ENCODE measurements around the gene NPVF. TPM values are rescaled to one million over a fixed set of nuclear protein-coding genes. Genes with fewer than 3 reads are reported as not detected.

Gene NPVF, protein sequence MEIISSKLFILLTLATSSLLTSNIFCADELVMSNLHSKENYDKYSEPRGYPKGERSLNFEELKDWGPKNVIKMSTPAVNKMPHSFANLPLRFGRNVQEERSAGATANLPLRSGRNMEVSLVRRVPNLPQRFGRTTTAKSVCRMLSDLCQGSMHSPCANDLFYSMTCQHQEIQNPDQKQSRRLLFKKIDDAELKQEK
- total RNA-seq, result not detected
- long read RNA-seq, result 0 reads

- no peaks in the 10 kb centered on the region for H3K4me1 ChIP-seq
- H3K27ac ChIP-seq, result no peak within 1 kb of the TSS
- 48% methylated on average over 1 of the region's 1 CpG for WGBS (ENCODE audit: insufficient coverage, low coverage, low lambda C conversion rate, missing lambda C conversion rate)
- TF ChIP-seq POLR2A (IDR thresholded peaks at IDR 0.05) (no peak), CTCF (IDR thresholded peaks at IDR 0.05) (no peak)
- DNase-seq, result no peak
- no peak within 1 kb of the TSS for H3K4me3 ChIP-seq
- ATAC-seq, result no peak
- H3K36me3 ChIP-seq, result no peaks in the 10 kb centered on the region
- no peaks in the 10 kb centered on the region for H3K9me3 ChIP-seq
- intact Hi-C loops (cut with DNase I), result no loop called here
- no peaks in the 10 kb centered on the region for H3K27me3 ChIP-seq
These were observed at the start of gene NPVF for GRCh38 chr7:25228386-25228785. Gene NPVF (minus strand): TSS chr7:25228486. CDS start chr7:25228439, 47 bp downstream.

- no peak overlapping the region for H3K4me3 ChIP-seq
- no peaks in the 10 kb centered on the region for H3K4me1 ChIP-seq
- DNase-seq, result no peak
- no peak for TF ChIP-seq CTCF (IDR thresholded peaks at IDR 0.05)
- no peak for TF ChIP-seq POLR2A (IDR thresholded peaks at IDR 0.05)
- H3K27ac ChIP-seq, result no peak overlapping the region
- no peaks in the 10 kb centered on the region for H3K9me3 ChIP-seq
- H3K36me3 ChIP-seq, result no peaks in the 10 kb centered on the region
- intact Hi-C loops (cut with DNase I), result no loop called here
- H3K27me3 ChIP-seq, result no peaks in the 10 kb centered on the region
- 56% methylated on average over 3 of the region's 3 CpGs for WGBS (ENCODE audit: insufficient coverage, low coverage, low lambda C conversion rate, missing lambda C conversion rate)
- no peak for ATAC-seq
These were observed 44.0 kb upstream of the NPVF start for GRCh38 chr7:25272265-25272664.

- H3K4me3 ChIP-seq, result no peak overlapping the region
- H3K27me3 ChIP-seq, result no peaks in the 10 kb centered on the region
- TF ChIP-seq CTCF (IDR thresholded peaks at IDR 0.05) (no peak), POLR2A (IDR thresholded peaks at IDR 0.05) (no peak)
- H3K27ac ChIP-seq, result no peak overlapping the region
- intact Hi-C loops (cut with DNase I), result loop anchor here in 1 of 2 donors (5.0 kb wide), 1 partner anchor 124 kb away; no protein-coding TSS in a partner anchor
- WGBS (ENCODE audit: insufficient coverage, low coverage, low lambda C conversion rate, missing lambda C conversion rate), result 33% methylated on average over 1 of the region's 5 CpGs
- H3K36me3 ChIP-seq, result no peaks in the 10 kb centered on the region
- ATAC-seq (no peak), DNase-seq (no peak)
- H3K4me1 ChIP-seq, result no peaks in the 10 kb centered on the region
- no peaks in the 10 kb centered on the region for H3K9me3 ChIP-seq
These were observed 35.1 kb upstream of the NPVF start for GRCh38 chr7:25263337-25263736.

- Histone ChIP-seq H3K36me3 (no peaks in the 10 kb centered on the region), H3K27ac (no peak overlapping the region), H3K27me3 (no peaks in the 10 kb centered on the region), H3K9me3 (no peaks in the 10 kb centered on the region), H3K4me3 (no peak overlapping the region), H3K4me1 (no peaks in the 10 kb centered on the region)
- TF ChIP-seq POLR2A (IDR thresholded peaks at IDR 0.05), result no peak
- no peak for TF ChIP-seq CTCF (IDR thresholded peaks at IDR 0.05)
- ATAC-seq, result no peak
- intact Hi-C loops (cut with DNase I), result loop anchor here in 1 of 2 donors (5.0 kb wide), 1 partner anchor 125 kb away; no protein-coding TSS in a partner anchor
- WGBS (ENCODE audit: insufficient coverage, low coverage, low lambda C conversion rate, missing lambda C conversion rate), result 59% methylated on average over 4 of the region's 4 CpGs
- DNase-seq, result no peak
These were observed 34.3 kb upstream of the NPVF start for GRCh38 chr7:25262586-25262985.
